A673 (cell line): ENCODE measurements around the gene TRIM29. TPM values are rescaled to one million over a fixed set of nuclear protein-coding genes. Genes with fewer than 3 reads are reported as not detected.
A peak's percentile ranks its signal among the peaks of the same experiment; 100 is the strongest.

ENCODE experiments used
- BruUV-seq: library from RNA; stranded (reverse); fragments of 400-500 nt; replicated peaks from 2 replicates; lab custom pipeline; 2021; lab: Mats Ljungman, UMichigan
- CTCF ChIA-PET: fragments of 300-600 bp; sonication (Branson Sonifier 250); formaldehyde crosslinking; loops from one replicate; lab custom pipeline; 2022; ENCODE audit warnings: antibody characterized with exemption; lab: Charles Lee
- POLR2A ChIA-PET: fragments of 300-600 bp; sonication (Branson Sonifier 250); formaldehyde crosslinking; loops from one replicate; lab custom pipeline; 2022; ENCODE audit warnings: antibody characterized with exemption; ENCODE audit not compliant: low non-redundant PET; lab: Charles Lee
- DNase-seq: peaks from one replicate; pipeline ENCODE4 v3.0.0-alpha.2; 2015; ENCODE audit warnings: low spot score
- H3K27ac ChIP-seq: fragments of 200-600 bp; sonication (generic); 2 replicates; pipeline ENCODE4 v1.5.1; 2016; ENCODE audit warnings: mixed run types, low read depth, mild to moderate bottlenecking, mixed read lengths, antibody characterized with exemption, low read length; ENCODE audit not compliant: poor library complexity, severe bottlenecking
- H3K27me3 ChIP-seq: fragments of 200-600 bp; sonication (generic); replicated peaks from 2 replicates; pipeline ENCODE4 v1.6.1; 2017; ENCODE audit warnings: mixed run types, low read depth, mild to moderate bottlenecking, mixed read lengths, antibody characterized with exemption, low read length; ENCODE audit not compliant: insufficient read depth, poor library complexity
- H3K36me3 ChIP-seq: fragments of 200-600 bp; sonication (generic); 2 replicates; pipeline ENCODE4 v1.6.1; 2016; ENCODE audit warnings: mixed run types, mild to moderate bottlenecking, mixed read lengths, antibody characterized with exemption, low read length; ENCODE audit not compliant: insufficient read depth, poor library complexity, severe bottlenecking
- H3K4me1 ChIP-seq: fragments of 200-600 bp; sonication (generic); 2 replicates; pipeline ENCODE4 v1.6.1; 2017; ENCODE audit warnings: mixed run types, mild to moderate bottlenecking, mixed read lengths, antibody characterized with exemption, low read length; ENCODE audit not compliant: insufficient read depth, poor library complexity, severe bottlenecking
- H3K4me3 ChIP-seq: fragments of 200-600 bp; sonication (generic); 2 replicates; pipeline ENCODE4 v1.5.1; 2016; ENCODE audit warnings: low read depth, mixed run types, mild to moderate bottlenecking, mixed read lengths, low read length; ENCODE audit not compliant: poor library complexity, severe bottlenecking
- H3K9me3 ChIP-seq: fragments of 200-600 bp; sonication (generic); 2 replicates; pipeline ENCODE4 v1.6.1; 2016; ENCODE audit warnings: mixed run types, low read depth, mild to moderate bottlenecking, mixed read lengths, antibody characterized with exemption, low read length; ENCODE audit not compliant: poor library complexity, severe bottlenecking
- EZH2 ChIP-seq: fragments of 200-600 bp; sonication (generic); IDR thresholded peaks from 2 replicates; pipeline ENCODE4 v1.6.1; 2017; ENCODE audit warnings: borderline replicate concordance, low read depth, mild to moderate bottlenecking, mixed read lengths, antibody characterized with exemption, low read length; ENCODE audit not compliant: poor library complexity, severe bottlenecking
- intact Hi-C: fragments of 100-400 bp; cut with micrococcal nuclease; formaldehyde crosslinking; loops from one replicate; pipeline ENCODE4 v1.10.0; 2022; ENCODE audit not compliant: unreplicated experiment
- total RNA-seq: library from RNA; stranded (reverse); gene quantifications from 2 replicates; pipeline ENCODE4 v1.2.3, GENCODE V29; 2021
- TF ChIP-seq, protein P1 (sequence below): fragments of 300-800, 200-600 bp; sonication (generic); conservative IDR thresholded peaks from 2 replicates; pipeline ENCODE4 v1.5.1; 2017; ENCODE audit warnings: low read depth, mild to moderate bottlenecking, antibody characterized with exemption, low read length, moderate library complexity, mixed read lengths

TRIM29 gene
- total RNA-seq, 1 experiment from 2014 or later = not detected

DNA sequence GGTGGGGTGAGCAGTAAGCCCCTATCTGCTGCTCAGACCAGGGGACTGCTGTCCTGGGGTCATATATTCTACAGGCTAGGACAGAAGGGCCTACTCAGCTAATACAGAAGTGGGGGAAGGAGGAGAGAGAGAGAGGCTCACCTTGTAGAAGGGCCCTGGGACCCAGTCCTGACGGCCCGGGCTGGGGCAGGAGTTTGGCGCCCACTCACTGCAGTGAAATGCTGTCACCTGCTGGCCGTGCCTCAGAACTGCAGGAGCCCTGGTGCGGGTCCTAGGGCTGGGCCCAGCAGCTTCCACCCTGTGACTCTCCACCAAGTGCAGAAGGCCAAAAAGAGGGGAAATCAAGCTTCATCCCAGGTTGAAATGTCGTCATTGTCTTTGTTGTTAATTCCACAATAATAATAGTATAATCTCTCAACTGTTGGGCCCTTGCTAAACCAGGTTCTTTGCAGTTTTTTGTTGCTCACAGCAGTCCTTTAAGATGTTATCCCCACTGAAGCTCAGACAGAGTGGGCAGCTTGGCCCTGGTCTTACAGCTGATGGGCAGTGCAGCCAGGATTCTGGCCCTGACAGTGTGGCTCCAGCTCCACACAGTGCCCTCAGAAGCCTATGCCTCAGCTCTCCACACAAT is 29.6 kb downstream of the TRIM29 start:
- intact Hi-C loops = loop anchor here (1.0 to 10.0 kb wide), 5 partner anchors 96 to 753 kb away; partner anchors contain the start of gene NECTIN1
- POLR2A ChIA-PET = no interaction called here

DNA sequence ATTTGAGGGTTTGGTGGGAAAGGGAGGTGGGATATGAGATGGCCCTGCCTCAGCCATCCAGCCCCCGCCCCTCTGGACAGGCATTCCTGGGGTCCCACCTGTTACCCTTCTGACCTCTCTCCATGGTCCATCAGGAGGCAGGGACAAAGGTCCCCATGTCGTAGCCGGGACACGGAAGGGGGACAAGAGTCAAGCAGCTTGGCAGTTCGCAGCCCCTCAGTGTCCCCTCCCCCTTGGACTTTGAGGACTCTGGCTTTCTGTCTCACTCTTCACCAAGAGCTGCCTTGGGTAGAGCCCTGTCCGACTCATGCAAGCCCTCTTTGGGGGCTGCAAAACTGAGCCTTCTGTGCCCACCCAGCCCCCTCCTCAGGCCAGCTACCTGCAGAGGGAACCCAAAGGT is 30.2 kb downstream of the TRIM29 start:
- DNase-seq = no peak
- intact Hi-C loops = loop anchor here (1.0 to 10.0 kb wide), 5 partner anchors 95 to 753 kb away; partner anchors contain the start of gene NECTIN1
- Histone ChIP-seq H3K4me1 (no peaks in the 10 kb centered on the region), H3K27me3 (peaks cover 6% of the 10 kb centered on the region), H3K36me3 (no peaks in the 10 kb centered on the region), H3K27ac (no peak overlapping the region), H3K9me3 (no peaks in the 10 kb centered on the region), H3K4me3 (no peak overlapping the region)
- BruUV-seq = no TSS peak
- ChIA-PET POLR2A (no interaction called here), CTCF (interaction anchor here (0.8 kb wide), 1 partner anchor 377 kb away, joined by 3 read pairs; no protein-coding TSS in a partner anchor)
- TF ChIP-seq, protein P1, sequence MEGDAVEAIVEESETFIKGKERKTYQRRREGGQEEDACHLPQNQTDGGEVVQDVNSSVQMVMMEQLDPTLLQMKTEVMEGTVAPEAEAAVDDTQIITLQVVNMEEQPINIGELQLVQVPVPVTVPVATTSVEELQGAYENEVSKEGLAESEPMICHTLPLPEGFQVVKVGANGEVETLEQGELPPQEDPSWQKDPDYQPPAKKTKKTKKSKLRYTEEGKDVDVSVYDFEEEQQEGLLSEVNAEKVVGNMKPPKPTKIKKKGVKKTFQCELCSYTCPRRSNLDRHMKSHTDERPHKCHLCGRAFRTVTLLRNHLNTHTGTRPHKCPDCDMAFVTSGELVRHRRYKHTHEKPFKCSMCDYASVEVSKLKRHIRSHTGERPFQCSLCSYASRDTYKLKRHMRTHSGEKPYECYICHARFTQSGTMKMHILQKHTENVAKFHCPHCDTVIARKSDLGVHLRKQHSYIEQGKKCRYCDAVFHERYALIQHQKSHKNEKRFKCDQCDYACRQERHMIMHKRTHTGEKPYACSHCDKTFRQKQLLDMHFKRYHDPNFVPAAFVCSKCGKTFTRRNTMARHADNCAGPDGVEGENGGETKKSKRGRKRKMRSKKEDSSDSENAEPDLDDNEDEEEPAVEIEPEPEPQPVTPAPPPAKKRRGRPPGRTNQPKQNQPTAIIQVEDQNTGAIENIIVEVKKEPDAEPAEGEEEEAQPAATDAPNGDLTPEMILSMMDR = no peak
- TF ChIP-seq EZH2 = no peak

More for the DNA sequence above, 29.6 kb downstream of the TRIM29 start:
- peaks cover 6% of the 10 kb centered on the region for H3K27me3 ChIP-seq
- TF ChIP-seq EZH2 = no peak
- TF ChIP-seq, protein P1 = peak; percentile 99
- no peaks in the 10 kb centered on the region for H3K9me3 ChIP-seq
- H3K4me1 ChIP-seq = no peaks in the 10 kb centered on the region
- H3K4me3 ChIP-seq = no peak overlapping the region
- CTCF ChIA-PET = interaction anchor here (0.6 to 0.8 kb wide), 2 partner anchors 155 to 387 kb away, joined by 4 to 5 read pairs; no protein-coding TSS in a partner anchor
- no peak overlapping the region for H3K27ac ChIP-seq
- no TSS peak for BruUV-seq
- peak; percentile 75 for DNase-seq
- no peaks in the 10 kb centered on the region for H3K36me3 ChIP-seq

DNA sequence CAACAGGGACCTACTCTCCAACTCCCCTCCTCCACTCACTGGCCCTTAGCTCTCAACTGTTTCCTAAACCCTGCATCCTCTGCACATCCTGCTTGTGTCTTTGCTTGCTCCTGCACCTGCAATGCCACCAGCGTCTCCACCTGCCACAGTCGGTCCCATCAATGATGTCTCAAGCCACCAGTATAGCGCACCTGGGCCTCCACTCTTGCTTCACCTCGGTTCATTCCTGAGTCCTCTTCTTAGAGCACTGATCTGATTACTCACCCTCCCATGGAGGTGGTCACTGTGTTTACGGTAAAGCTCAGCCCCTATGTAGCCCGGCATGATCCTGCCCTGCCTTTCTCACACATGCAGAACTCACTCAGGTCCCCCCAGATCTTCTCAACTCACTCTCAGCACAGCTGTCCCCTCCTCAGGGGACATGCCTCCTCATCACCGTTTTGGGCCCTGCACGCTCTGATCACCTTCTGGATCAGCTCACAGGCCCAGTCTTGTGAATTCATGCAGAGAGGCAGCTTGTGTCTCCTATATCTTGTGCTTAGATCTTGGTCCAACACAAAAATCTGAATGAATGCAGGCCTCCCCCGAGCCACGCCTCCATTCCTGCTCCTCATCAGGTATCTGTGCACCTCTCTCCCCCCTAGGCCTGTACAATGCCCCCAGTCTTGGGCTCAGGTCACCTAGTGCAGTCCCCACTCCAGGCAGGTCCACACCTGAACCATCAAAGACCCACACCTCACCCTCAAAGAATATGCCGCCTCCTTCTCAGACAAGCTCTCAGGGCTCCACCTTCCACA is 31.4 kb downstream of the TRIM29 start:
- TF ChIP-seq, protein P1 = no peak
- no peak for TF ChIP-seq EZH2
- ChIA-PET POLR2A (no interaction called here), CTCF (interaction anchor here (0.6 to 0.8 kb wide), 4 partner anchors 46 to 424 kb away, joined by 3 read pairs; no protein-coding TSS in a partner anchor)
- BruUV-seq = no TSS peak
- DNase-seq = no peak
- H3K36me3 ChIP-seq = no peaks in the 10 kb centered on the region
- peaks cover 6% of the 10 kb centered on the region for H3K27me3 ChIP-seq
- H3K4me3 ChIP-seq = no peak overlapping the region
- H3K27ac ChIP-seq = no peak overlapping the region
- no peaks in the 10 kb centered on the region for H3K4me1 ChIP-seq
- intact Hi-C loops = loop anchor here (5.0 to 10.0 kb wide), 3 partner anchors 94 to 752 kb away; partner anchors contain the start of gene NECTIN1
- H3K9me3 ChIP-seq = no peaks in the 10 kb centered on the region
